EL (cell line): ENCODE results near the gene LHX4.

ENCODE experiments used
- DNase-seq: peaks from one replicate; pipeline ENCODE4 v3.0.0-alpha.2; 2016

Gene LHX4

DNA sequence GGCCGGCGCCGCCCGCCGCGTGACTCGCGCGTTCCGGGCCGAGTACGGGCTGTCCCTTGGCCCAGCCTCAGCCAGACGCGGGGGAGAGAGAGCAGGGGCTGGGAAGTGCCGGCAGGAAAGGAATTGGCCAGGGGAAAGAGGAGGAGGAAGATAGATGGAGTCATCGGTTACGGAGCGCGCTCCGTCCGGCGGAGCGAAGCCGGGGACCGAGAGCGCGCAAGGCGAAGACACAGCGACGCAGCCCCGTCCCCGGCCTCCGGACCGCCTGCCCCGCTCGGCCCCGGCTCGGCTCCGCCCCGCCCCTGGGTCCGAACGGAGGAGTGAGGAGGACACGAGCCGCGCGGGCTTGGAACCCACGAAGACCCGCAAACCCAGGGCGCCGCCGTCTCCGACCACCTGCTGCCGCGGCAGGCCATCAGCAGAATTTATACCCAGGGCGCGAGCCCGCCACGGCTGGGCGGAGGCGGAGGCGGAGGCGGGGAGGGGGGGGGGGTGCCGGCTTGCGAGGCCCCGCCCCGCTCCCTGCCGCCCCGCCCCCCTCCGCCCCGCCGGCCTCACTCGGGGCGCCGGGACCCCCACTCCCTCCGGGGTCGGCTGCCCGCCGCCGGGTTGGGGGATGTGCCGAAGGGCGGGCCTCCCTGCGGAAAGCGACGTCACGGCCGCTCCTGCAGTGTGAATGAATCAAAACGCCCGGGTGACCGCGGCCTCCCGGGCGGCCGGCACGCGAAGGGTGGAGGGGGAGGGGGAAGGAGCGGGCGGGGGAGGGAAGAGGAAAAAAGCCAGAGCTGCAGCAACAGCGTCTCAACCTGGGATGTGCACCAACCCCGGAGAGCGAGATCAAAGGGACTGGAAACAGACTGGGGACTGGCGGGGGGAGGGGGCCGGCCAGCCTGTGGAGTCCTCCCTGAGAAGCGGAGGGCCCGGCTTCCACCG, at the start of gene LHX4:
LHX4 (plus strand) TSS at position 782 of the 933 bp plus-strand sequence. CDS start 266 bp downstream, outside the sequence.
- DNase-seq: peak; percentile 57

DNA sequence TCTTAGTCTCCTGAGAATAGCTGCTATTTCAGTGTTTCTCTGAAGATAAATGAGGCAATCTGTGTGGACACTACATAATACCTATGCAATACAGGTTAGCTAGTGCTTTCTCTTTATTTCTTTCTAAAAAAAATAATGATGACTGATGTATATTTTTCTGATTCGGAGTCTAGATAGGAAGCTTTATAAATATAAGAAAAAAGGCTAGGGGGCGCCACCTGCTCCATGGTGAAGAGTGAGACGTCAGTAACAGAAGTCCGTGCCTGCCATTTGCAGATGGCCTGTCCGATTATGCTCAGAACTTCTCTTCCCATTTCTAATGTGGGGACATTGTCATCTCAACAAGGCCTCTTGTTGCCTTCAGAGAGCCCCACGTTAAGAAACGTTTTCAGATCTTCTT, 49.0 kb upstream of the LHX4 start:
- DNase-seq: peak; percentile 22

DNA sequence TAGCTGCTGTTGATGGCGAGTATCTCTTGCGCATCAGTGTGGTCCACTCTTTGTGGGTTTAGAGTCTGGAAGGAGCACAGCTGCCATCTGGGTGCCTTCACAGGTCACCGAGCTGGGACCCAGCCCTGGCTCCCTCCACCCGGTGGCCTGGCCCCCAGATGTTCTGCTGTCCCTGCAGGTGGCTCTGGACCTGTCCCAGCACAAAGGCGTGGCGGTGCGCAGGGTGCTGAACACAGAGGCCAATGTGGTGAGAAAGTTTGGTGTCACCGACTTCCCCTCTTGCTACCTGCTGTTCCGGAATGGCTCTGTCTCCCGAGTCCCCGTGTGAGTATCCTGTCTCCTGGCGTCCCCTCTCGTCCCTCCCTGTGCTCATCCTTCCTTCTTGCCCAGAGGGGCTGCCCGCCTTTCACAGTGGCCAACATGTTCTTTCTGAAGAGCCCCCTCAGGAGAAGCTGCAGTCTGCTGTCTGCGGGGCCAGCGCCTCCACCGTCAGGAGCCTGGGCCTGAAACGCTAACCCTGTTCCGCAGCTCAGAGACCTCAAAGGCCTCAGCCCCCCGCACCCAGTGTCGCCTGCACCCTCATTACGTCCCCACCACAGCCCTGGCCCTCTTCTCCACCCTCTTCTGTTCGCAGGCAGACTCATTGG, 47.9 kb upstream of the LHX4 start:
- no peak for DNase-seq

DNA sequence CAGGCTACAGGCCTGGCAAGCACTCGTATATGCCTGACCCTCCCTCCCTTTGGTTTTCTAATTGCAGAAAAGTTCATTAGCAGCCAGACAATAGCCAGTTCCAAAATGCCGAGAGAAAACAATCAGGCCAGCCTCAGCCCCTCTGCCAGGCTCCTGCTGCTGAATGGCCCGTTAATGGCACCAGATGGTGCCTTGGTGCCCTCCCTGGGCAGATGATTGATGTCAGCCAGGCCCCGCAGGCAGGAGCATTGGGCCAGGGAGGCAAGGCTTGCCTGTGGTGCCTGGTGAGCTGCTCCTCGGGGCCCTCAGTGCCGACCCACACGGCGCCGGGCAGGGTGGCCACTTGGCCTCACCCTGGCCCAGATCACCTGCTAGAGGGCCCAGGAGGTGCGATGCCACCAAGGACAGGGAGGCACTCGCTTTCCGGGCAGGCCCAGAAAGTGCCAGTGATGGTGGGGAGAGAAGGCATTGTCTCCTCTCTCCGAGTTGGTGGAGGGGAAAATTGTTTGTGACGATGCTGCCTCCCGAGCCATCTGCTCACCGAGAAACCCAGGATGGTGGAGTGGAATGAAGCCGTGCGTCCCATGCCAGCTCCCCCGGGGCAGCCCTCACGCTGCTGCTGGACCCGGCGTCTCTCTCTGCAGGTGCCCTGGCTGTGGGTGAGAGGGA, 47.3 kb upstream of the LHX4 start:
- no peak for DNase-seq

DNA sequence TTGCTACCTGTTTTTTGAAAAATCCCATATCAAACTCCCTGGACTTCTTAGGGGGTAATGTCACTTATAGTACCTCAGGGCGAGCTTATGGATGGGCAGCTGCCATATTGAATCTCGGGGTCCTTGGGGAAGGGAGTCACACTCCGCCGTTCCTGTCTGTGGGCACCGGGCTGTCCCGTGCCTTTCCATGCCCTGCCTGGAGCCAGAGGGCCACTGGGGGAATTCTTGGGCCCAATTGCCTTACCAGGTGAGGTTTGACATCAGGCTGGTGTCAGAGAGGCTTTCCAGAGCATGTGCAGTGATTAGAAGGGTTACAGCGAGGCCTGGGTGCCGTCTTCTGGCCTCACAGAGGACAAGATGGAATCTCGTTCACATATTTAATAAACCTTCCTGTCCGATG, 46.6 kb upstream of the LHX4 start:
- no peak for DNase-seq

DNA sequence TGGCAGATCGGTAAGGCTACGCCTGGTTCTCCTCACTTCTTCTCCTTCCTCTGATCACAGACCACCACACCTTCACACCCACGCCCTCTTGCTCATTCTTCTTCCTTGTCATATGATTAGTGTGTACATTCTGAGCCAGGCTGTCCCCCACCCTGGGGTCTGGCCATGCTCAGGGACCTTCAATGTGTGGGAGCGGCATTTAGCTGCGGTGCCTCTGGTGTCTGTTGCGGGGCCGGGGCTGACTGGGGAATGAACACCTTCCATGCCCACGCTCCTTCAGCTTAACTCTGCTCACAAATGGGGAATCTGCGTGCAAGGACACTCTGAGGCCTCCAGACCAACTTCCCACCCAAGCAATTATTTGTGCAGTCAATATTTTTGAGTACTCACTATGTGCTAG, 46.0 kb upstream of the LHX4 start:
- DNase-seq: no peak

DNA sequence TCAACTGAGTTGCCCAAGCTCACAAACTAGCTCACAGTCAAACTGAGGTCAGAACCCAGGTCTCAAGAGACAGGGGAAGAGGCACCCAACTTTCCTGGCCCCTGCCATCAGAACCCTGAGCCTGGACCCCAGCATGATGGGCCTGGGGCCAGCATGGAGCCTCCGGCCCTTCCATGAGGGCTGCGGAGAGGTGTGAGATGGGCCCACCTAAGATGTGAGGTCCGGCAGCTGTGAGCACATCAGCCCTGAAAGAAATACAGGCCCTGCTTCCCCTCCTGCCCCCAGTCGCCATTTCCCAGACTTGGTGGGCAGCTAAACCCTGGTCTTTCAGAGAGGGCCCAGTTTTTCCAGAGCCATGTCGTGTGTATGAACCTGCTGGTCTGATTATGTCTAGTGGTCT, 44.8 kb upstream of the LHX4 start:
- DNase-seq: no peak

DNA sequence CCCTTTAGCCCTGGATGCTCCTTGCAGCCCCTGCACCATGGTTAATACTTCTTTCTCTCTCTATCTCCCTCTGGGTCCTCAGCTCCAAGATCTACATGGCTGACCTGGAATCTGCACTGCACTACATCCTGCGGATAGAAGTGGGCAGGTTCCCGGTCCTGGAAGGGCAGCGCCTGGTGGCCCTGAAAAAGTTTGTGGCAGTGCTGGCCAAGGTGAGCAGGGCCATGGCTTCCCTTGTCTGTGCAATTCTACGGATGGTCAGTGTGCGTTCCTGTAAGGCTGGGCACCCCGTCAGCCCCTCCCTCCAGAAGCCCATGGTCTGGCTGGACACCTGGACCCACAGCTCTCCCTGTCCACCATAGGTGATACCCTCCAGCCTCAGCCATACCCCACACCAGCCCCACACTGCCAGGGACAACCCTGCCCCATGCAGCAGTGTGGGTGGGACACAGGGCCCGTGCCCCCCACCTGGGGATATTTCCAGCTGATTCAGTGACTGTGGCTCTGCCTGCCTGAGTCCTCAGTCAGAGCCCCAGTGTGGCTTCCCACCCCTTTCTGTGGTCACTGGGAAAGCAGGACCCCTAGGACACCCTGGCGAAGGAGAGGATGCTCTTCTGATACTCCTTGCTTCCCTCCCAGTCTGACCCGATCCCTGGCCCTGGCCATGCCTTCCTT, 44.0 kb upstream of the LHX4 start:
- DNase-seq: no peak

DNA sequence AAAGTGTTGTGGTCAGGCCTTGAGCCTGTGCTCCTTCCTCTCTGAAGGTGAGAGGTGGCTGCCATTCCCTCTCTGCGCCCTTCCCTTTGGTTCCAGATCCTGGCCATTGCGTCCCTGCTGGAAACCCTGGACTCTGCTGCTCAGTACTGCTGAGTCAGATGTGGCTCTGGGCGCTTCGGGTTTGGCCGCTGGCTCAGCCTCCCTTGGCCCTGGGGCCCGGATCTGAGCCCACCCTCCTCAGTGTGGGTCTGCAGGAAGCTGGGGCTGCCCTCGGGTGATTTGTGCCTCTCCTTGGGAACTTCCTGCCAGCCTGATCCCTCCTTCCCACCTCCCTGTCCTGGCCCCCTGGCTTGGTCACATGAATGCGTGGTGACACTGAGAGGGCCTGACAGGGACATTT, 43.2 kb upstream of the LHX4 start:
- DNase-seq: peak; percentile 35

DNA sequence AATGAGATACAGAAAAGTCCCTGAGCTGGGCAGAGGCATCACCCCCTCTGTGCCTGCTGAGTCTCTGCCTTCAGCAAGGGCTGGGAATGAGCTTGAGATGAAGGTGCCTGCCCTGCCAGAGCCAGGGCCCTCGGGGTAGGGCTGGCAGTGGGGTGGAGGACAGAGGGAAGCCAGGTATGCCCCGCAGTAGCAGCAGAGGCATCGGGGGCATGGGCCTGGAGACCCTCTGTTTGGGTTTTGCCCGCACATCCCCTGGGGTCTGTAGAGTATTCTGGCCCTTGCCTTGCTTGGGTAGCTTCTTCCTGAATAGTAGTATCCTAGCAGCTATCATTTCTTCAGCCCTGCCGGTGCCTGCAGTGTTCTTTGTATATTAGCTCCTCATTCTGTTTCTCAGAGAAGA, 42.4 kb upstream of the LHX4 start:
- no peak for DNase-seq

DNA sequence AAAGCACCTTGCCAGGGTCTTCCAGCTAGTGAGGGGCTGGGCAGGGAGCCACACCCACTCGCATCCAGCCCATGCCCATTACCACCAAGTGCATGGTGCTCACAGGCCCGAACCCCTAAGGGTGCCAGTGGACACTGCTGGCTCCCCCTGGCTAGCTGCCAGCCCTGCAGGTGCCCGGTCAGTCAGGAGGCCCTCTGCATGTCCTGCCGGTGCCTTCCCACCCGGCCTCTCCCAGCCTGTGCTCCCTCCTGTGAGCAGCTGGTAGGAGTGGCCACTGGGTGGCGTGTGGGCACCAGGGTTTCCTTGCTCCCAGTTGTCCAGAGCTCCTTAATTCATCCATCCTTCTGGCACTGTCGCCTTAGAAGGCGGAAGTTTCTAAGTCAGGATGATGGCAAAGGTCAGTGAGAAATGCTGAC, 42.0 kb upstream of the LHX4 start:
- peak; percentile 56 for DNase-seq

DNA sequence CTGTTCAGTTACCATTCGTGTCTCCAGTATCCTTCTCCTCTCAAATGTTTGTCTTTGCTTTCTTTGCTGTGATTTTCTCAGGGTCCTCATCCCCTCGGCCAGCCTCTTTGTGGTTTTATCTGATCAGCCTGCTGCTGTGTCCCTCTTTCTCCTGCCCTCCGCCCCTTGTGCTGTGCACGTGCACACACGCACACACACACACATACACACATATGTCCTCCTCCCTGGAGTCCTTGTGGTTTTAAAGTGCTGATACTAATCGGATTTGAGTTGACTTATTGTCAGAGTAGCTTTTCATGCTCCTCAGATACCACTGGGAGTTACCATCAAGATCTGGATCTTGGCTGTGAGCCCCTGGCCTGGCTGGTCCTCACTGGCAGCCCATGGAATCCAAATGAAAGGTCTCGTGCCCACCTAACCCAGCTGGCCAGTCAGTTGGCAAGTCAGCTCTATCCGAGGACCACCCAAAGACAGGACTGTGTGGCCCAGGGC, 41.3 kb upstream of the LHX4 start:
- DNase-seq: no peak

DNA sequence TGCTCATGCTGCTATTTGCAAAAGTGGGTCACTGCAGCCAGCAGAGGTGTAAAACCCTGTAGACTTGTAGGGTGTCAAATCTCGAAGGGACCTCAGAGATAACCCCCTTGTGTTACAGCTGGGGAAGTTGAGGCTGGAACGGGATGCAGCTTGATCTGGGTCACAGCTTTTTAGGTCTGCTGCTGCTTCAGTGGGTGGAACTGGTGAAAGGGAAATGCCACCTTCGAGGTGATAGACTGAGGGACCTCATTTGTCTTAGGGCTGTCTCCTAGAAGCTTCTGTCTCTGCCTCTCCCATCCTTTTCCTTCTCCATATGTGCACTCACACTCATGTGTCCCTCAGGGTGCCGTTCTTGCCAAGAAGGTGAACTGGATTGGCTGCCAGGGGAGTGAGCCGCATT, 40.0 kb upstream of the LHX4 start:
- no peak for DNase-seq

DNA sequence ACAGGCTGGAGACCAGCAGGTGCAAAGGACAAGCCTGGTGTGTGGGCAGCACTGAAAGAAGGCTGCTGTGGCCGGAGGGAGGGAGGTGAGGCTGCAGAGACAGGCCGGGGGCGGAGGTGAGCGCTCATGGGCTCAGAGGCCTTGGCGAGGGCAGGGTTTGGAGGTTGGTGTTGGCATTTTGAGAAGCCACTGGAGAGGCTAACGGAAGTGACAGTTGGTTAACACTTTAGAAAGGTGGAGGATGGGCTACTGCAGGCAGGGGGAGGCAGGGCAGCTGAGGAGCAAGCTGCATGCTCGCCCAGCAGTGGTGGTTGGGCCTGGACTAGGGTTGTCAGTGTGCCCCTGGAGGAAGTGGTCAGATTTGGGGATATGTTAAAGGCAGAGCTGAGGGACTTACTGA, 37.9 kb upstream of the LHX4 start:
- no peak for DNase-seq

DNA sequence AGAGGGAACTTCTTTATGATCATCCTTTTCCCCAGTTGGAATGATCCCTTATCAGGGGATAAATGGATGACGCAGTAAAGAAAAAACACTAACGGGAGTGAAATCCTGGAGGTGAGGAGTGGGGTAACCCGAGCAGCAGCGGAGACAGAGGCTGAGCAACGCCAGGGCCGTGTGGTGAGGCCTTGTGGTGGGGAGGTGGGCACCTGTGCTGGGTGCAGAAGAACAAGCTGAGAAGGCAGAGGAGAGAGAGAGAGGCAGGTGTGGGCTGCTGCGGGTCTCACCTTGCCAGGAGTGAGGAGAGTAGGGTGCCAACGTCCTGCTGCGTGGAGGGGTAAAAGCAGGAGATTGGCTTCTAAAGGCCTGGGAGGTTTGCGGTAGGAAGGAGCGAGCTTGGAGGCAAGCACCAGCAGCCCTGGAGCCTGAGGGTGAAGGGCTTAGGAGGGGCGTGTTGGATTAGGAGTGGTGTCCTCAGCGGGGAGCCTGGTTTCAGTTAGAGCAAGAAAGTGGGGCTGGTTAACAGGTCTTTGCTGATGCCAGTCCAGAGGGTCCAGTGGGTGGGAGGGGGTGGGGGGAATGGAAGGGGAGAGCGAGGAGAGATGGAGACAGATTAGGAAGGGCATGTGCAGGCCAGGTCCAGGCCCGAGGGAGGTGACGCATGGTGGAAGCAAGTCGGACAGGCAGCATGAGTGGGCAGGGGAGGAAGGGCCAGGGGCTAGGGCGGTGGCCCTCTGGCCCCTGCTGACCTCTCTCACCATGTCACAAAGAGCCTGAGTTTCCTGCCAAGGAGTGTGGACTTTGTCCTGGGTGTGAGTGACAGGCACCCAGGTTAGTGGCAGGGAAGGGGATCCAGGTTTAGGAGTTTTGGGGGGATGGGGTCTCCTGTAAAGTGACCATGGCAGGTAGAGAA, 36.7 kb upstream of the LHX4 start:
- no peak for DNase-seq

DNA sequence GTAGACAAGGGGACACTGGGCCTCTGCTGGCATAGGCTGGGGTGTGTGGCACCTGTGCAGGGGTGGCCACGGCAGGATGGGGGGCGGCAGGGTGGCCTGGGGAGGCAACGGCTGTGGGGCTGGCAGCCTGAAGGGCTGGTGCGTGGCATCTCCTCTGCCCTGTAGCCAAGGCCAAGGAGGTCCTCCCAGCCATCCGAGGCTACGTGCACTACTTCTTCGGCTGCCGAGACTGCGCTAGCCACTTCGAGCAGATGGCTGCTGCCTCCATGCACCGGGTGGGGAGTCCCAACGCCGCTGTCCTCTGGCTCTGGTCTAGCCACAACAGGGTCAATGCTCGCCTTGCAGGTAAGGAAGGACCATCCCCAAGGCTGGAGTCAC, 36.0 kb upstream of the LHX4 start:
- no peak for DNase-seq

DNA sequence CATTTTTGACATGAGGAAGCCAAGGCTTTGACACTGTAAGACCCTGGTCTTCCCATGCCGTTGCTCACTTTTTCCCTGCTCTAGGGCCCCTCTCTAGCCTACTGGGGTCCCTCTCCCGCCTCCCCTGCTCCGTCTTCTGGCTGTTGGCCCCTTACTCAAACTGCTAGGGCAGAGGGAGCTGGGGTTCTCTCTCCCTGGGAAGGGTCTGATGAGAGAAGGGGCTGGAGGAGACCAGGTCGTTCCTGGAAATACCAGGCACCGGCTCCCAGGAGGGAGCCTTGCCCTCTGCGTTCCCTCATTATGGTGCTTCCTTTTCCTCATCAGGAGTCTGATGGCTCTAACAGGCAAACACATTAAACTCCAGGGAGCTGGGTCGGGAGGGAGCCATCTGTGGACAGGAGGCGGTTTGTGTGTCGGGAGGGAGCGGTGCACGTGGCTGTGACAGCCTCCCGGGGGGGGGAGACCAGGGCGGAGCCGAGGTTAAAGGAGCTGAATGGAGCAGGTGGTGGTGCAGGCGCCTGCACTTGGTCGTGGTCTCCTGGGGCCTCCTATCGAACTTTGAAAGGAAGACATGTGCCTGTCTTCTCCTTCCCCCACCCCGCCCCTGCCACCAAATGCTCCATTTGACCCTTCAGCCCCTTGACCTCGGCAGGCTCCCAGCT, 35.4 kb upstream of the LHX4 start:
- no peak for DNase-seq

DNA sequence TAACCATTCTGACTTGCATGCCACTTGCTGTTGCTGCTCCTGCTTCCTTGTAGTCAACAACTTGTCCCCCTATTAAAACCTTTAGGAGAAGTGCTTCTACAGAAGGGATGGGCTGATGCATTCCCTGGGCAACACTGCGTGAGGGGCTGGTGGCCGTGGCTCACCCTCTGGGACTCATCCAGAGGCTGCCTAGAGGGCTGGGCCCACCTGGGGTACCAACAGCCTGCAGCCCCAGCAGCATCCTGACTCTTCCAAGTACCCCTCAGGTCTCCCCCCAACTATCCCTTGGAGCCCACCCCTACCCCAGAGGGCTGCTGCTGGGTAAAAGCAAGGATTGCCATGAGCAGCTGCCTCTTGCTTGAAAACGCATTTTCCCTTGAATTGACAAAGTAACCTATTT, 34.7 kb upstream of the LHX4 start:
- no peak for DNase-seq

DNA sequence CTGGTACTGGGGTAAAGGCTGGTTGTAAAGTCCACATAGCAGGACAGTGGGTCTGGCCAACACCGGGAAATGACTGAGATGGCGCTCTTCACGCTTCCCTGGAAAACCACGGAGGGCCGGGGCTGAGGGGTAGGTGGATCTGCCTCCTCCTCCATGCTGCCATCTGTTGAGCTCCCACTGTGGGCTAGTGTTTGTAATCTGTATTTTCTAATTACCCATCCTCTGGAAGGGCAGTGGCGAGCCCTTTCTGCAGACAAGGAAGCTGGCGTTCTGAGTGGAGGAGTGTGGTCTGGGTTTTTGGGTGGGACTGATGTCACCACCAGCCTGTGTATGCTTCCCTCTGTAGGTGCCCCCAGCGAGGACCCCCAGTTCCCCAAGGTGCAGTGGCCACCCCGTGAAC, 34.1 kb upstream of the LHX4 start:
- DNase-seq: no peak

DNA sequence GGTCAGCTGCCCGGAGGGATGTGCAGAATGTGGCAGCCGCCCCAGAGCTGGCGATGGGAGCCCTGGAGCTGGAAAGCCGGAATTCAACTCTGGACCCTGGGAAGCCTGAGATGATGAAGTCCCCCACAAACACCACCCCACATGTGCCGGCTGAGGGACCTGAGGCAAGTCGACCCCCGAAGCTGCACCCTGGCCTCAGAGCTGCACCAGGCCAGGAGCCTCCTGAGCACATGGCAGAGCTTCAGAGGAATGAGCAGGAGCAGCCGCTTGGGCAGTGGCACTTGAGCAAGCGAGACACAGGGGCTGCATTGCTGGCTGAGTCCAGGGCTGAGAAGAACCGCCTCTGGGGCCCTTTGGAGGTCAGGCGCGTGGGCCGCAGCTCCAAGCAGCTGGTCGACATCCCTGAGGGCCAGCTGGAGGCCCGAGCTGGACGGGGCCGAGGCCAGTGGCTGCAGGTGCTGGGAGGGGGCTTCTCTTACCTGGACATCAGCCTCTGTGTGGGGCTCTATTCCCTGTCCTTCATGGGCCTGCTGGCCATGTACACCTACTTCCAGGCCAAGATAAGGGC, 33.5 kb upstream of the LHX4 start:
- DNase-seq: no peak

DNA sequence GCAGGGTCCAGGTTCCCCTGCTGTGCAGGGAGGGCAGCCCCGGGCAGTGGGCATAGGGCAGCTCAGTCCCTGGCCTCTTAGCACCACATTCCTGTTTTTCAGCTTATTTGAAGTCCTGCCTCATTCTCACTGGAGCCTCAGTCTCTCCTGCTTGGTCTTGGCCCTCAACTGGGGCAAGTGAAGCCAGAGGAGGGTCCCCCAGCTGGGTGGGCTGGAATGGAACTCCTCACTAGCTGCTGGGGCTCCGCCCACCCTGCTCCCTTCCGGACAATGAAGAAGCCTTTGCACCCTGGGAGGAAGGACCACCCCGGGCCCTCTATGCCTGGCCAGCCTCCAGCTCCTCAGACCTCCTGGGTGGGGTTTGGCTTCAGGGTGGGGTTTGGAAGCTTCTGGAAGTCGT, 32.8 kb upstream of the LHX4 start:
- DNase-seq: no peak
